Endothelial cell of umbilical vein (primary cell): Measurements from ENCODE around the gene SIRPG. TPM values are rescaled to one million over a fixed set of nuclear protein-coding genes. Genes with fewer than 3 reads are reported as not detected.

Experiments
- BruUV-seq: library from RNA; stranded (reverse); fragments of 400-500 nt; replicated peaks from 2 replicates; lab custom pipeline; 2021; lab: Mats Ljungman, UMichigan
- CTCF ChIA-PET: fragments of 300-600, 350-600 bp; sonication (Branson Sonifier 250); formaldehyde crosslinking; loops from one replicate; lab custom pipeline; 2021; ENCODE audit warnings: antibody characterized with exemption, inconsistent platforms; lab: Charles Lee
- POLR2A ChIA-PET: fragments of 300-600, 350-600 bp; sonication (Branson Sonifier 250); formaldehyde crosslinking; loops from one replicate; lab custom pipeline; 2021; ENCODE audit warnings: antibody characterized with exemption, inconsistent platforms; lab: Charles Lee
- DNase-seq: peaks from one replicate; pipeline ENCODE4 v3.0.0-alpha.2; 2011; ENCODE audit warnings: low read depth, low spot score
- FAIRE-seq: peaks from 2 replicates; lab custom pipeline; 2011; peaks lifted over from hg19 to GRCh38; lab: Jason Lieb, UNC
- H2AFZ ChIP-seq: 2 replicates; pipeline ENCODE4 v1.6.0; 2012; ENCODE audit warnings: low read depth, low read length, control low read depth, inconsistent platforms
- H3K27ac ChIP-seq: 2 replicates; pipeline ENCODE4 v1.5.1; 2011; ENCODE audit warnings: low read depth, mild to moderate bottlenecking, control low read depth, low read length, moderate library complexity; ENCODE audit not compliant: insufficient read depth
- H3K27me3 ChIP-seq, 2 experiments: 2 replicates each; pipeline versions ENCODE4 v1.6.0 to v1.6.1; 2011; ENCODE audit warnings: low read length in 2 of 2, mixed read lengths in 1 of 2; ENCODE audit not compliant: control insufficient read depth in 2 of 2, insufficient read depth in 2 of 2
- H3K36me3 ChIP-seq, 2 experiments: 2 replicates in 1 of 2; 3 replicates in 1 of 2; pipeline ENCODE4 v1.5.1; 2011; ENCODE audit warnings: low read length in 2 of 2, mild to moderate bottlenecking in 1 of 2, moderate library complexity in 1 of 2; ENCODE audit not compliant: control insufficient read depth in 2 of 2, insufficient read depth in 2 of 2; ENCODE audit errors: extremely low read depth in 1 of 2
- H3K4me1 ChIP-seq: 3 replicates; pipeline ENCODE4 v1.5.1; 2011; ENCODE audit warnings: mild to moderate bottlenecking, low read length; ENCODE audit not compliant: control insufficient read depth, insufficient read depth; ENCODE audit errors: extremely low read depth
- H3K4me2 ChIP-seq: 2 replicates; pipeline ENCODE4 v1.6.1; 2011; ENCODE audit warnings: low read length, control low read depth, mixed read lengths; ENCODE audit not compliant: insufficient read depth
- H3K4me3 ChIP-seq, 3 experiments: fragments of 200-600 bp in 1 of 3; sonication (generic), shearing (Covaris generic) in 1 of 3; replicated peaks in 1 of 3; 2 replicates each; pipeline ENCODE4 v1.5.1; 2011 to 2016; ENCODE audit warnings: control low read depth in 3 of 3, low read length in 3 of 3, mild to moderate bottlenecking in 2 of 3, inconsistent platforms in 1 of 3, low read depth in 1 of 3, moderate library complexity in 1 of 3; ENCODE audit not compliant: insufficient read depth in 1 of 3
- H3K79me2 ChIP-seq: 2 replicates; pipeline ENCODE4 v1.6.0; 2012; ENCODE audit warnings: low read length, inconsistent platforms; ENCODE audit not compliant: control insufficient read depth, insufficient read depth
- H3K9ac ChIP-seq: replicated peaks from 2 replicates; pipeline ENCODE3; 2011; ENCODE audit warnings: low read length, control low read depth; ENCODE audit not compliant: insufficient read depth; ENCODE audit errors: extremely low read depth
- H3K9me1 ChIP-seq: replicated peaks from 3 replicates; pipeline ENCODE4 v1.6.0; 2011; ENCODE audit warnings: mild to moderate bottlenecking, low read length; ENCODE audit not compliant: control insufficient read depth, insufficient read depth; ENCODE audit errors: extremely low read depth
- H3K9me3 ChIP-seq: replicated peaks from 2 replicates; pipeline ENCODE4 v1.5.1; 2012; ENCODE audit warnings: low read length, inconsistent platforms; ENCODE audit not compliant: control insufficient read depth, insufficient read depth
- H4K20me1 ChIP-seq: replicated peaks from 2 replicates; pipeline ENCODE3; 2011; ENCODE audit warnings: mild to moderate bottlenecking, low read length; ENCODE audit not compliant: control insufficient read depth, insufficient read depth; ENCODE audit errors: extremely low read depth
- CTCF ChIP-seq, 2 donors: IDR thresholded peaks; 1 replicate in 1 of 2; 2 replicates in 1 of 2; pipeline ENCODE4 v1.5.1; 2011; ENCODE audit warnings: low read length in 2 of 2, mild to moderate bottlenecking in 2 of 2, moderate library complexity in 2 of 2, control low read depth in 1 of 2, inconsistent platforms in 1 of 2, low read depth in 1 of 2; ENCODE audit not compliant: insufficient read depth in 1 of 2; ENCODE audit errors: extremely low read depth in 1 of 2
- EZH2 ChIP-seq: IDR thresholded peaks from 2 replicates; pipeline ENCODE4 v1.6.1; 2012; ENCODE audit warnings: borderline replicate concordance, low read depth, mild to moderate bottlenecking, moderate library complexity, low read length, inconsistent platforms; ENCODE audit not compliant: severe bottlenecking
- FOS ChIP-seq: IDR thresholded peaks from 2 replicates; pipeline ENCODE4 v1.6.1; 2011; ENCODE audit warnings: mild to moderate bottlenecking, low read length, moderate library complexity, borderline replicate concordance; ENCODE audit not compliant: insufficient read depth
- GATA2 ChIP-seq: IDR thresholded peaks from 2 replicates; pipeline ENCODE4 v1.7.0; 2011; ENCODE audit warnings: low read depth, mild to moderate bottlenecking, moderate library complexity, mixed read lengths, low read length; ENCODE audit not compliant: insufficient read length, insufficient read depth
- JUN ChIP-seq: IDR thresholded peaks from 2 replicates; pipeline ENCODE4 v1.6.1; 2011; ENCODE audit warnings: borderline replicate concordance, low read depth; ENCODE audit not compliant: insufficient read length, insufficient read depth
- MAX ChIP-seq: IDR thresholded peaks from 2 replicates; pipeline ENCODE4 v1.6.1; 2011; ENCODE audit not compliant: insufficient read depth, insufficient read length
- MYC ChIP-seq: IDR thresholded peaks from one replicate; pipeline ENCODE4 v1.6.1; 2011; ENCODE audit warnings: mild to moderate bottlenecking, low read depth, low read length
- POLR2A ChIP-seq: IDR thresholded peaks from 2 replicates; pipeline ENCODE4 v1.6.1; 2012; ENCODE audit warnings: low read depth, mild to moderate bottlenecking, control low read depth, low read length
- POLR2AphosphoS5 ChIP-seq: IDR thresholded peaks from 2 replicates; pipeline ENCODE4 v1.6.1; 2012; ENCODE audit warnings: low read depth, mild to moderate bottlenecking, control low read depth, low read length, moderate library complexity; ENCODE audit not compliant: insufficient read depth
- dilution Hi-C: fragments of 300-500 bp; cut with MboI; formaldehyde crosslinking; loops from one replicate; pipeline ENCODE4 v1.15.0; 2019; ENCODE audit warnings: low sequenced_read_pairs; ENCODE audit not compliant: extremely low pct_ligation_motif_present
- intact Hi-C: fragments of 100-400 bp; cut with micrococcal nuclease; formaldehyde crosslinking; loops from one replicate; pipeline ENCODE4 v1.10.0; 2022
- polyA plus RNA-seq, 4 experiments: library from polyadenylated mRNA; depleted of rRNA in 3 of 4; stranded (reverse) in 3 of 4; unstranded in 1 of 4; fragments of >200 nt; gene quantifications; 2 replicates each; pipeline versions ENCODE4 v1.2.1 to v1.2.3, GENCODE V29; 2011 to 2012; ENCODE audit warnings: missing spikeins in 1 of 4
- total RNA-seq: library from RNA; stranded (reverse); gene quantifications from 2 replicates; pipeline ENCODE4 v1.2.3, GENCODE V29; 2021

SIRPG gene
- total and polyA plus RNA-seq, 2 donors (not counting 3 experiments of a cell fraction or from before 2014, with no cell fraction given) = not detected

- CTCF ChIA-PET = interaction anchor here (1.2 to 1.5 kb wide), 2 partner anchors 109 to 164 kb away, joined by 3 to 5 read pairs; no protein-coding TSS in a partner anchor
Observed at GRCh38 chr20:1667502-1668085, 10.0 kb upstream of the SIRPG start.

GRCh38 chr20:1666802-1667201, 9.2 kb upstream of the SIRPG start:
- Histone ChIP-seq H2AFZ (no peak overlapping the region), H3K4me2 (no peak overlapping the region), H3K9ac (no peak overlapping the region), H3K36me3 (no peaks in the 10 kb centered on the region), H3K27me3 (peaks cover 0 to 4% of the 10 kb centered on the region in 2 experiments), H3K79me2 (no peaks in the 10 kb centered on the region), H3K4me1 (no peaks in the 10 kb centered on the region), H3K27ac (no peak overlapping the region), H3K4me3 (no peak overlapping the region), H3K9me1 (no peaks in the 10 kb centered on the region), H4K20me1 (no peaks in the 10 kb centered on the region), H3K9me3 (no peaks in the 10 kb centered on the region)
- POLR2A ChIA-PET = no interaction called here
- dilution Hi-C loops (no loop called here), intact Hi-C loops (no loop called here)
- FAIRE-seq = no peak
- no TSS peak for BruUV-seq
- no peak for DNase-seq
- CTCF ChIA-PET = interaction anchor here (1.2 to 1.4 kb wide), 2 partner anchors 110 to 163 kb away, joined by 3 to 4 read pairs; no protein-coding TSS in a partner anchor
- TF ChIP-seq MAX (no peak), POLR2A (no peak), CTCF (IDR thresholded peaks at IDR 0.05; ENCODE audit: extremely low read depth in 1 of 2, insufficient read depth in 1 of 2, low read depth in 1 of 2, low read length in 2 of 2) (no peak), GATA2 (no peak), FOS (no peak), JUN (no peak), POLR2AphosphoS5 (no peak), MYC (no peak), EZH2 (no peak)

More at GRCh38 chr20:1667502-1668085, 10.0 kb upstream of the SIRPG start:
- H3K9me3 ChIP-seq = no peaks in the 10 kb centered on the region
- TF ChIP-seq POLR2A (no peak), FOS (no peak), JUN (no peak), POLR2AphosphoS5 (no peak), MYC (no peak), GATA2 (no peak)
- dilution Hi-C loops = no loop called here
- FAIRE-seq = no peak
- no peaks in the 10 kb centered on the region for H3K36me3 ChIP-seq
- H3K9me1 ChIP-seq = no peaks in the 10 kb centered on the region
- no peaks in the 10 kb centered on the region for H3K4me1 ChIP-seq
- no peak overlapping the region for H3K27ac ChIP-seq
- no peak for DNase-seq
- BruUV-seq = no TSS peak
- H4K20me1 ChIP-seq = no peaks in the 10 kb centered on the region
- no peak overlapping the region for H3K4me2 ChIP-seq
- H2AFZ ChIP-seq = no peak overlapping the region
- peaks cover 0 to 4% of the 10 kb centered on the region in 2 experiments for H3K27me3 ChIP-seq
- H3K79me2 ChIP-seq = no peaks in the 10 kb centered on the region
- no peak overlapping the region for H3K4me3 ChIP-seq
- POLR2A ChIA-PET = no interaction called here
- H3K9ac ChIP-seq = no peak overlapping the region
- intact Hi-C loops = no loop called here
